GM10266 (cell line): ENCODE results near the gene RBM47.

Experiments used
- DNase-seq: peaks from one replicate; pipeline ENCODE4 v3.0.0; 2012; ENCODE audit errors: extremely low spot score
- CTCF ChIP-seq: IDR thresholded peaks from 2 replicates; pipeline ENCODE4 v1.5.1; 2012; ENCODE audit warnings: mild to moderate bottlenecking, low read depth; ENCODE audit not compliant: control insufficient read depth, insufficient read depth; ENCODE audit errors: missing control alignments

RBM47 gene

GRCh38 chr4:40629401-40630334, at the start of gene RBM47:
Gene RBM47 (minus strand): TSS chr4:40629864. CDS start chr4:40438893, 190,971 bp downstream.
- TF ChIP-seq CTCF, result peak; percentile 35
- peak; percentile 51 for DNase-seq

GRCh38 chr4:40678421-40678820, 48.8 kb upstream of the RBM47 start:
- no peak for TF ChIP-seq CTCF
- DNase-seq, result no peak

- no peak for TF ChIP-seq CTCF
- no peak for DNase-seq
Measured at GRCh38 chr4:40675166-40675565, 45.5 kb upstream of the RBM47 start.

- TF ChIP-seq CTCF, result no peak
- peak; percentile 70 for DNase-seq
Measured at GRCh38 chr4:40672528-40673522, 43.2 kb upstream of the RBM47 start.

GRCh38 chr4:40669504-40669903, 39.8 kb upstream of the RBM47 start:
- no peak for TF ChIP-seq CTCF

GRCh38 chr4:40665842-40666241, 36.2 kb upstream of the RBM47 start:
- DNase-seq, result no peak
- no peak for TF ChIP-seq CTCF

More at GRCh38 chr4:40669504-40669903, 39.8 kb upstream of the RBM47 start:
- peak; percentile 48 for DNase-seq
